Spleen (tissue), 7 donors: Measurements from ENCODE around the gene SMG6.

ENCODE experiments used
- POLR2A ChIP-seq, 3 donors: fragments of 450-650 bp; IDR thresholded peaks; one replicate each; pipeline ENCODE4 v1.5.1; 2017; ENCODE audit warnings: antibody characterized with exemption in 3 of 3, mild to moderate bottlenecking in 1 of 3
- TF ChIP-seq, protein P1 (sequence below), 11 experiments: fragments of 200-600 bp in 7 of 11; fragments of 450-650 bp in 4 of 11; sonication (generic) in 4 of 11; IDR thresholded peaks in 8 of 11; conservative IDR thresholded peaks in 3 of 11; 1 replicate in 7 of 11; 2 replicates in 4 of 11; pipeline versions ENCODE4 v1.4.0 to v1.8.0; 2016 to 2021; ENCODE audit warnings: antibody characterized with exemption in 11 of 11, inconsistent platforms in 4 of 11, mild to moderate bottlenecking in 1 of 11
- donor health status: DM: no; HTN: no; CAD: no; lungs with moderate emphysema.
- donor health status: DM: no; HTN: no; CAD: no.
- donor health status: DM: no; HTN: no; CAD: no.

GRCh38 chr17:2049333-2050299 is 254.0 kb downstream of the SMG6 start:
- TF ChIP-seq, protein P1, sequence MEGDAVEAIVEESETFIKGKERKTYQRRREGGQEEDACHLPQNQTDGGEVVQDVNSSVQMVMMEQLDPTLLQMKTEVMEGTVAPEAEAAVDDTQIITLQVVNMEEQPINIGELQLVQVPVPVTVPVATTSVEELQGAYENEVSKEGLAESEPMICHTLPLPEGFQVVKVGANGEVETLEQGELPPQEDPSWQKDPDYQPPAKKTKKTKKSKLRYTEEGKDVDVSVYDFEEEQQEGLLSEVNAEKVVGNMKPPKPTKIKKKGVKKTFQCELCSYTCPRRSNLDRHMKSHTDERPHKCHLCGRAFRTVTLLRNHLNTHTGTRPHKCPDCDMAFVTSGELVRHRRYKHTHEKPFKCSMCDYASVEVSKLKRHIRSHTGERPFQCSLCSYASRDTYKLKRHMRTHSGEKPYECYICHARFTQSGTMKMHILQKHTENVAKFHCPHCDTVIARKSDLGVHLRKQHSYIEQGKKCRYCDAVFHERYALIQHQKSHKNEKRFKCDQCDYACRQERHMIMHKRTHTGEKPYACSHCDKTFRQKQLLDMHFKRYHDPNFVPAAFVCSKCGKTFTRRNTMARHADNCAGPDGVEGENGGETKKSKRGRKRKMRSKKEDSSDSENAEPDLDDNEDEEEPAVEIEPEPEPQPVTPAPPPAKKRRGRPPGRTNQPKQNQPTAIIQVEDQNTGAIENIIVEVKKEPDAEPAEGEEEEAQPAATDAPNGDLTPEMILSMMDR (IDR thresholded peaks at IDR 0.05 in 8 of 11, conservative IDR thresholded peaks at IDR 0.05 in 3 of 11): no peak
- TF ChIP-seq POLR2A (IDR thresholded peaks at IDR 0.05): no peak
